Fibroblast of skin of right quadriceps (primary cell): ENCODE results near the gene GSTO2.

Experiments
- DNase-seq: peaks from one replicate; pipeline ENCODE4 v3.0.0-alpha.2; 2013

GSTO2 gene

DNA sequence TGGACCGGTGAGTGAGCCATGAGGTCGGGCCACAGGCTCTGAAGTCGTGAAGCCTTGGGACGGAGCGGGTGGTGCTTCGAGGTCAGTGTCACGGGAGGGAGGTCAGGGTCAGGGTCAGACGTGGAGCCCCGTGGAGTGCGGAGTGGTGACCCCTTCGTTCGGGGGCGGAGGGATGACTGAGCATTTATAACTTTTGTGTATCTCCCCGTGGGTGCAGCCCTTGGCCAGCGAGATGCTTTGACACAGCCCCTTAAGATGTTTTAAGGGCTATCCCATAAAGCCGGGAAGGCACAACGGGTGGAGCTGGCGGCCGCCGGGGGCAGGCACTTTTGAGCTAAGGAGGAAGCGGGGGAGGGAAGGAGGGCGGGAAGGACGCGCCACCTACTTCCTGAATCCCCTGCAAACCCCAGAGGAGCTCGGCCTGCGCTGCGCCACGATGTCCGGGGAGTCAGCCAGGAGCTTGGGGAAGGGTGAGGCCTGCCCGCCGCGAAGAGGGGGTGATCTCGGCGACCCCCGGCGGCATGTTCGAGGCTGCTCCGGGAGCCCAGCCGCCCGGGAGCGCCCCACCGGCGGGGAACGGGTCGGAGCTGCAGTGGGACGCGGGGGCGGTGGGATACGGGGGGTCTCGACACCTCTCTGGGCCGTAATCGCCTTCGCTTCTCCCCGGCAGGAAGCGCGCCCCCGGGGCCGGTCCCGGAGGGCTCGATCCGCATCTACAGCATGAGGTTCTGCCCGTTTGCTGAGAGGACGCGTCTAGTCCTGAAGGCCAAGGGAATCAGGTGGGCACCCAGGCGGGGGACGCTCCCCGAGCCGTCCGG, 14.3 kb upstream of the GSTO2 start, which contains the start of gene GSTO1:
GSTO1 (plus strand) TSS at position 400 of the 818 bp plus-strand sequence; CDS start at position 437, 37 bp downstream.
- DNase-seq, result peak; percentile 68

DNA sequence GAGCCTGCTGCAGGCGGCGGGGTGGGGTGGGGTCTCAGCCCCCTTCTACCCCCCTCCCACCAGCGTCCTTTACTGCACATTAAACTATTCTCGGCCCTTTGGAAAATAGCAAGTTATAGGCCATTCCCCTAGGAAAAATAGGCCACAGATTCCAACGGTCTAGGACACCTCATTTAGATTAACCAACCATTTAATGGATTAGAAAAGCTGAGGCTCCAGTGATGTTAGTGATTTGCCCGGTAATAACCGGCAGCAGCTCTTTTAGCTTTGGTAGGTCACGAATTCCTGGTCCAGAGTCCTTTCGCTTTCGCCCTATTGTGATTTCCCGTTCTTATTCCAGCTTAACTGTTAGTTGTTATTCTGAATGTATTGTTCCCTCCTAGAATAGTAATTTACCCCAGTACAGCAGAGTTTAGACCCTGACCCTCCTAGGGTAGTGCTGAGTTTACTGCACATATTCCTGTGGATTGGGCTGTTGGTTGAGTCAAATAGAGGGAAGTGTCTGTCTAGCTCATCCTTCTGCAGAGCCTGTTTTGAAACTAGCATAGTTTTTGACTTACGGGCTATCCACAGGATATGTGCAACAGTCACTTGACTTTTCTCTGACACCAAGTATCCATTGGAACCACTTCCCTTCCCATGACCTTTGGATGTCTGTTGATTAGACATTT, 13.5 kb upstream of the GSTO2 start:
- DNase-seq, result peak; percentile 61

GRCh38 chr10:104256335-104256961, 12.5 kb upstream of the GSTO2 start:
- DNase-seq, result no peak

DNA sequence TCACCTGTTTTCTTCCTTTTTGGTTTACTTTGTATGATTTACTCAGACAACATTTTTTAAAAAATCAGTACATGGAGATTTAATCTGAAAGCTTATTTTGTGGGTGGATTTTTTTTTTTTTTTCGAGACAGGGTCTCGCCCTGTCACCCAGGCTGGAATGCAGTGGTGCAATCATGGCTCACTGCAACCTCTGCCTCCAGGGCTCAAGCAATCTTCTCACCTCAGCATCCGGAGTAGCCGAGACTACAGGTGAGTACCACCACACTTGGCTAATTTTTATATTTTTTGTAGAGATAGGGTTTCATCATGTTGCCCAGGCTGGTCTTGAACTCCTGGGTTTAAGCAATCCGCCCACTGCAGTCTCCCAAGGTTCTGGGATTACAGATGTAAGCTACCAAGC, 11.7 kb upstream of the GSTO2 start:
- DNase-seq, result no peak

- no peak for DNase-seq
These were observed 10.8 kb upstream of the GSTO2 start for GRCh38 chr10:104258209-104258608.

DNA sequence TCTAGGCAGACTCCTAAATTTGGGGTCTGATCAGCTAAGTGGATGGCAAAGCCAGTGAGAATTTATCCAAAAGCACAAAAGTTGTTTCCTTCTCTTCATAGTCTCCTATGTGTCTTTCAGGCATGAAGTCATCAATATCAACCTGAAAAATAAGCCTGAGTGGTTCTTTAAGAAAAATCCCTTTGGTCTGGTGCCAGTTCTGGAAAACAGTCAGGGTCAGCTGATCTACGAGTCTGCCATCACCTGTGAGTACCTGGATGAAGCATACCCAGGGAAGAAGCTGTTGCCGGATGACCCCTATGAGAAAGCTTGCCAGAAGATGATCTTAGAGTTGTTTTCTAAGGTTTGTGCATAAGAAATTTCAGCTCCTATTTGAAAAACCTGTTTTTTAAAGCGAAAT, 9.5 kb upstream of the GSTO2 start:
- no peak for DNase-seq

- DNase-seq, result no peak
These were observed 8.8 kb upstream of the GSTO2 start for GRCh38 chr10:104259999-104260774.

GRCh38 chr10:104260775-104261115, 8.2 kb upstream of the GSTO2 start:
- DNase-seq, result peak; percentile 61

- no peak for DNase-seq
These were observed 6.9 kb upstream of the GSTO2 start for GRCh38 chr10:104262055-104262454.

GRCh38 chr10:104264783-104265182, 4.2 kb upstream of the GSTO2 start:
- DNase-seq, result no peak

GRCh38 chr10:104267721-104268404, 1.1 kb upstream of the GSTO2 start:
- DNase-seq, result no peak

DNA sequence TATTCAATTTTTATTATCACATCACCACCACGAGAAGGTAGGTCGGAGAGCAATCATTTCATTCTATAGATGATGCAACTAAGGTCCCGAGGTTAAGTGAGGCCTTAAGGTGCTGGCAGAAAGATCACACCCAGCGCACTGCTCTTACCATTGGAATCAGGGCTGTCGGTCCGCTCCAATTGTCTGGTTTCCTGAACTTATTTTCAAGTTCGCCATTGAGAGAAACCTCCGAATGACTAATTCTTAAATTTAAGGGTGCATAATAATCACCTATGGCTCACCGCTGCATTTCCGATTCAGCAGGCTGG, 625 bp upstream of the GSTO2 start:
- no peak for DNase-seq

- peak; percentile 59 for DNase-seq
These were observed 4.3 kb downstream of the GSTO2 start for GRCh38 chr10:104273286-104273685.

DNA sequence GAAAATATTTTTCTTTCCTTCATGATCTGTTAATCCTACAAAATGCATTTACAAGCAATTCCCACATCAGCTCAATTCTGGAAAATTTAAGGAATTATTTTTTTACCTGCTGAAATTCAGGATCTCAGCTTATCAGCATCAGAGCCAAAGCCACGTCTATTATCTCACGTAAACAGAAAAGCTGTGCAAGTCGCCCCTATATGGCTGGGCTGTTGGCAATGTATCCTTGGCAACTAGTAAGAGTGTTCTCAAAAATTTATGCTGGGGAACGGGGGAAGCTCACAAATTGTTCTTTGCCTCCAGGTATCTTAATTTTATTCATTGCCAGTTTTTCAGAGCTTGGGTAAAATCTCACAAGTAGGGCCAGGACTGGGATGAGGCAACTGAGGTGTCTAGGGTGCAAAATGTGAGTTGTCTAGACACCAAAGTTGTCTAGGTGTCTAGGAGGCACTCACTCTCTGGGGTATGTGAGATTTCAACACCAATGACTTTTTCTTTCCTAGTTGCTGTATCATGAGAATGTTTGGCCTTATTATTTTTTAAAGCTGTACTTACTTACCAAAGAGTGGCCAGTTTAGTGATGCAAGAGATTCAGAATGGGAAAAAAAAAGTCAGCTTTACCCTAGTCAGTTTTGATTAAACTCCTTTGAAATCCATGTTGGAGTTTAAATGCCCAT, 5.1 kb downstream of the GSTO2 start:
- DNase-seq, result peak; percentile 34

DNA sequence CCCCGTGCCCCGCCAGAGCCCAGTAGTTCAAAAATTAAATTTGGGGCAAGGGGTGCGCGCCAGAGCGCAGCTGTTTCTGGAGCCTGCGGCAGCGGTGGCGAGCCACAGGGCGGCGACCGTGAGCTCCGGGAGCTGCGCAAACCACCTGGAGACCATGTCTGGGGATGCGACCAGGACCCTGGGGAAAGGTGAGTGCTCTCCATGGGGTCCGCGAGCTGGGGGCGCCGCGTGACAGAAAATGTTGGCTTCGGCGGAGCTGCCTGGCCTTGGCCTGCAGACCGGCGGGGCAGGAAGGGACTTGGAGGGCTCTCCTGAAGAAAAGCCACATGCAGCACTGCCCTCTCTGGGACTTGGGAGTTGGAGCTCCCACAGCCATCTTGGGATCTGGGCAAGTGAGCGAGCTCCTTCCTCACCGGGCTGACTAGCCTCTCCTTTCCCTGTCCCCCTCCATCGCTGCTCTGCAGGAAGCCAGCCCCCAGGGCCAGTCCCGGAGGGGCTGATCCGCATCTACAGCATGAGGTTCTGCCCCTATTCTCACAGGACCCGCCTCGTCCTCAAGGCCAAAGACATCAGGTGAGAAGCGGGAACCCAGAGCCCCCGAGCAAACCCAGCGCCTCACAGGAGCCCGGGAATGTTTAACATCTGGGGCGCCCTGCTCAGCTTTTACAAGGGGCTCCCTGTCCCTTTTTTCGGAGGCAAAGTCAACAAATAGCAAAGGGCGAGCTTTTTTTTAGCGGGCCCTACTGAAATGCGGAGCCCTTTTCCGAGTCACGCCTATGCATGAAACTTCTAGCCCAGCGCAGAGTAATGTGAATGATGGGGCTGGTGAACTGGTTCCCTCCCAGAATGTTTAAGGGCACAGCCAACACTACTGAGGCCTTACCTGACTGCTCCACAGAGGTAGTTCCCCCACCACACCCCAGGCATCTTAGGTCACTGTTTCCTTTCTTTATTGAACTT, 6.1 kb downstream of the GSTO2 start:
- no peak for DNase-seq

- no peak for DNase-seq
These were observed 7.2 kb downstream of the GSTO2 start for GRCh38 chr10:104276192-104276591.

DNA sequence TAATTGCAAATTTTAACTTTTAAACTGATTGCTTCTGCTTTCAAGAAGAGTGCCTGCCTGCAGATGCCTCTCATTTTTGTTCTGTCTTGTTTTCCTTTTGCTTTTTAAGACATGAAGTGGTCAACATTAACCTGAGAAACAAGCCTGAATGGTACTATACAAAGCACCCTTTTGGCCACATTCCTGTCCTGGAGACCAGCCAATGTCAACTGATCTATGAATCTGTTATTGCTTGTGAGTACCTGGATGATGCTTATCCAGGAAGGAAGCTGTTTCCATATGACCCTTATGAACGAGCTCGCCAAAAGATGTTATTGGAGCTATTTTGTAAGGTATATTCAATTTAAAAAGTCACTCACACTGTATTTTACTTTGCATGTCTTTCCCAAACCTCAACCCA, 8.8 kb downstream of the GSTO2 start:
- no peak for DNase-seq

GRCh38 chr10:104279550-104280259, 10.7 kb downstream of the GSTO2 start:
- no peak for DNase-seq

- no peak for DNase-seq
These were observed 12.7 kb downstream of the GSTO2 start for GRCh38 chr10:104281694-104282093.

- DNase-seq, result no peak
These were observed 15.9 kb downstream of the GSTO2 start for GRCh38 chr10:104284846-104285245.
